ENCODE results near the gene PDE7B.

DNA sequence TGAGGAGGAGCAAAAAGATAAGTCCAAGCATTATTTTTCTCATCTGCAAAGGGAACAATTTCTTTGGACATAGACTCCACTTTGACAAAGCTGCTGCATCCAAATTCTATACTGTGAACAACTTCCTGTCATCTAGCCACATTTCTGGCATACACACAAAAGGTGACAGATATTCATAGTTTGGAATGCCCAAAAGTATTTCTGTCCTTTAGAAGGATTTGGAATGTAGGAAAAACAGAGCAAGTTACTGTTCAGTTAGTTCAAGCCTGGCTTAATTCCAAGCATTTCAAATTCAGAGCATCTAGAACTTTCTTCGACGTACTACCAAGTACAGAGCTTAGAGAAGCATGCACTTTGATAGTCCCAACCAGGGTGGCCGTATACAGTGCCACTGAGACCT is 134.0 kb downstream of the PDE7B start:
- TF ChIP-seq, protein P1, sequence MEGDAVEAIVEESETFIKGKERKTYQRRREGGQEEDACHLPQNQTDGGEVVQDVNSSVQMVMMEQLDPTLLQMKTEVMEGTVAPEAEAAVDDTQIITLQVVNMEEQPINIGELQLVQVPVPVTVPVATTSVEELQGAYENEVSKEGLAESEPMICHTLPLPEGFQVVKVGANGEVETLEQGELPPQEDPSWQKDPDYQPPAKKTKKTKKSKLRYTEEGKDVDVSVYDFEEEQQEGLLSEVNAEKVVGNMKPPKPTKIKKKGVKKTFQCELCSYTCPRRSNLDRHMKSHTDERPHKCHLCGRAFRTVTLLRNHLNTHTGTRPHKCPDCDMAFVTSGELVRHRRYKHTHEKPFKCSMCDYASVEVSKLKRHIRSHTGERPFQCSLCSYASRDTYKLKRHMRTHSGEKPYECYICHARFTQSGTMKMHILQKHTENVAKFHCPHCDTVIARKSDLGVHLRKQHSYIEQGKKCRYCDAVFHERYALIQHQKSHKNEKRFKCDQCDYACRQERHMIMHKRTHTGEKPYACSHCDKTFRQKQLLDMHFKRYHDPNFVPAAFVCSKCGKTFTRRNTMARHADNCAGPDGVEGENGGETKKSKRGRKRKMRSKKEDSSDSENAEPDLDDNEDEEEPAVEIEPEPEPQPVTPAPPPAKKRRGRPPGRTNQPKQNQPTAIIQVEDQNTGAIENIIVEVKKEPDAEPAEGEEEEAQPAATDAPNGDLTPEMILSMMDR (IDR thresholded peaks at IDR 0.05; ENCODE audit: insufficient read depth, low read length) = no peak
- TF ChIP-seq, protein P2, sequence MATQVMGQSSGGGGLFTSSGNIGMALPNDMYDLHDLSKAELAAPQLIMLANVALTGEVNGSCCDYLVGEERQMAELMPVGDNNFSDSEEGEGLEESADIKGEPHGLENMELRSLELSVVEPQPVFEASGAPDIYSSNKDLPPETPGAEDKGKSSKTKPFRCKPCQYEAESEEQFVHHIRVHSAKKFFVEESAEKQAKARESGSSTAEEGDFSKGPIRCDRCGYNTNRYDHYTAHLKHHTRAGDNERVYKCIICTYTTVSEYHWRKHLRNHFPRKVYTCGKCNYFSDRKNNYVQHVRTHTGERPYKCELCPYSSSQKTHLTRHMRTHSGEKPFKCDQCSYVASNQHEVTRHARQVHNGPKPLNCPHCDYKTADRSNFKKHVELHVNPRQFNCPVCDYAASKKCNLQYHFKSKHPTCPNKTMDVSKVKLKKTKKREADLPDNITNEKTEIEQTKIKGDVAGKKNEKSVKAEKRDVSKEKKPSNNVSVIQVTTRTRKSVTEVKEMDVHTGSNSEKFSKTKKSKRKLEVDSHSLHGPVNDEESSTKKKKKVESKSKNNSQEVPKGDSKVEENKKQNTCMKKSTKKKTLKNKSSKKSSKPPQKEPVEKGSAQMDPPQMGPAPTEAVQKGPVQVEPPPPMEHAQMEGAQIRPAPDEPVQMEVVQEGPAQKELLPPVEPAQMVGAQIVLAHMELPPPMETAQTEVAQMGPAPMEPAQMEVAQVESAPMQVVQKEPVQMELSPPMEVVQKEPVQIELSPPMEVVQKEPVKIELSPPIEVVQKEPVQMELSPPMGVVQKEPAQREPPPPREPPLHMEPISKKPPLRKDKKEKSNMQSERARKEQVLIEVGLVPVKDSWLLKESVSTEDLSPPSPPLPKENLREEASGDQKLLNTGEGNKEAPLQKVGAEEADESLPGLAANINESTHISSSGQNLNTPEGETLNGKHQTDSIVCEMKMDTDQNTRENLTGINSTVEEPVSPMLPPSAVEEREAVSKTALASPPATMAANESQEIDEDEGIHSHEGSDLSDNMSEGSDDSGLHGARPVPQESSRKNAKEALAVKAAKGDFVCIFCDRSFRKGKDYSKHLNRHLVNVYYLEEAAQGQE (IDR thresholded peaks at IDR 0.05; ENCODE audit: insufficient replicate concordance, low read depth) = no peak
- TF ChIP-seq POLR2AphosphoS5 (IDR thresholded peaks at IDR 0.05; ENCODE audit: low read depth) (no peak), GABPA (IDR thresholded peaks at IDR 0.05; ENCODE audit: low read depth) (no peak)
